ENCODE data around the gene MARCHF6.

The MARCHF6 gene

DNA sequence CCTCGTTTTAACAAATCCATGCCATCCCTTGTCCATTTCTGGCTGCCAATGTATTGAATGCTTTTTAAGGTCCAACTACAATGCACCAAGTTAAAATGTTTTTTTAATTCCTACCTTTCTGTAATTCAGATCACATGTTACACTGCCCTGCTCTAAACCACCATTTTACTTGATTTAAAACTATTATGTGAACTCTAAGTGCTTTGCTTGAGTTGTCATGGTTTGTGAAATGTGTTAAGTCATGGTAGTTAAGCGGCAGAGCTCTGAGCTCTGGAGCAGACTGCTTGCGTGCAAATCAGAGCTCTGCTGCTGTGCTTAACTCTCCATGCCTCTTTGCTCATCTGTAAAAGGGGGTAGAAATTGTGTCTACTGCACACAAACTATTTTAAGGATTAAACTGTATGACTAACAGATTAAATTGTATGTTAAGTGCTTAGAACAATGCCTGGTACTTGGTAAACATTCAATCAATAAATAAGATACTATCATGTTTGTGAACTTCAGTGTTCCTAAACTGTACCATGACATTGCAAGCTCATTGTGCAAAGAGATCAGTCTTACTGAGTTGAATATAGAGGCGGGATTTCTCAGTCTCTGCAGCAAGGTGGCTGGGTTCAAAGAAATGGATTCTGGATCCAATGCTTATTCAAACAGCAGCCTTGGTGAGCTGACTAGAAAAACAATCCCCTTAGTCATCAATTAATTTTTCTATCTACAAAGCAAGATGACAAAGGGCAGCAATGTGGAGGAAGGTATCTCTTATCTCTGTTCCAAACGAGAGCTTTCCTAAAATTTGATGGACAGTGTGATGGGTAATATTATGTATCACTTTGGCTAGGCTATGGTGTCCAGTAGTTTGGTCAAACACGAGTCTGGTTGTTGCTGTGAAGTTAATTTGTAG, 29.7 kb upstream of the MARCHF6 start (continued):
- TF ChIP-seq ZNF26 (tag by site-specific recombination; IDR thresholded peaks at IDR 0.05) = no peak
- no peak for TF ChIP-seq ZNF350 (tag by site-specific recombination; IDR thresholded peaks at IDR 0.05)
- no peak for TF ChIP-seq ZNF571 (tag by site-specific recombination; IDR thresholded peaks at IDR 0.05)
- TF ChIP-seq, protein P1, sequence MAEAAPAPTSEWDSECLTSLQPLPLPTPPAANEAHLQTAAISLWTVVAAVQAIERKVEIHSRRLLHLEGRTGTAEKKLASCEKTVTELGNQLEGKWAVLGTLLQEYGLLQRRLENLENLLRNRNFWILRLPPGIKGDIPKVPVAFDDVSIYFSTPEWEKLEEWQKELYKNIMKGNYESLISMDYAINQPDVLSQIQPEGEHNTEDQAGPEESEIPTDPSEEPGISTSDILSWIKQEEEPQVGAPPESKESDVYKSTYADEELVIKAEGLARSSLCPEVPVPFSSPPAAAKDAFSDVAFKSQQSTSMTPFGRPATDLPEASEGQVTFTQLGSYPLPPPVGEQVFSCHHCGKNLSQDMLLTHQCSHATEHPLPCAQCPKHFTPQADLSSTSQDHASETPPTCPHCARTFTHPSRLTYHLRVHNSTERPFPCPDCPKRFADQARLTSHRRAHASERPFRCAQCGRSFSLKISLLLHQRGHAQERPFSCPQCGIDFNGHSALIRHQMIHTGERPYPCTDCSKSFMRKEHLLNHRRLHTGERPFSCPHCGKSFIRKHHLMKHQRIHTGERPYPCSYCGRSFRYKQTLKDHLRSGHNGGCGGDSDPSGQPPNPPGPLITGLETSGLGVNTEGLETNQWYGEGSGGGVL (tag by site-specific recombination; IDR thresholded peaks at IDR 0.05) = no peak
- no peak for TF ChIP-seq ZNF549 (tag by site-specific recombination; IDR thresholded peaks at IDR 0.05)
- no peak for TF ChIP-seq OSR2 (tag by site-specific recombination; IDR thresholded peaks at IDR 0.05)
- TF ChIP-seq TSHZ1 (tag by site-specific recombination; IDR thresholded peaks at IDR 0.05; ENCODE audit: borderline replicate concordance) = no peak

GRCh38 chr5:10324518-10325370, 28.8 kb upstream of the MARCHF6 start:
- CTCF ChIA-PET = interaction anchor here (0.7 to 0.9 kb wide), 2 partner anchors 14 to 15 kb away, joined by 4 to 5 read pairs; no protein-coding TSS in a partner anchor
- Histone ChIP-seq H3K9me3 (ENCODE audit: control insufficient read depth, insufficient read depth, low read depth, low read length) (no peaks in the 10 kb centered on the region), H3K4me1 (ENCODE audit: control insufficient read depth, insufficient read depth, low read length) (peaks cover 3% of the 10 kb centered on the region), H3K36me3 (ENCODE audit: control insufficient read depth in 2 of 2, insufficient read depth in 1 of 2, low read length in 2 of 2) (no peaks in the 10 kb centered on the region), H3K4me3 (ENCODE audit: low read depth, low read length) (no peak overlapping the region), H3K27ac (ENCODE audit: extremely low read depth, low read depth, low read length) (no peak overlapping the region)
- POLR2A ChIA-PET = no interaction called here
- TF ChIP-seq ZNF18 (tag by site-specific recombination; IDR thresholded peaks at IDR 0.05) (no peak), YY2 (tag by site-specific recombination; IDR thresholded peaks at IDR 0.05) (no peak), ZNF175 (tag by site-specific recombination; IDR thresholded peaks at IDR 0.05) (no peak), ZNF544 (tag by site-specific recombination; IDR thresholded peaks at IDR 0.05) (no peak), ZBTB20 (tag by site-specific recombination; IDR thresholded peaks at IDR 0.05) (no peak), ZNF362 (tag by site-specific recombination; IDR thresholded peaks at IDR 0.05) (no peak), ZBTB8A (tag by site-specific recombination; IDR thresholded peaks at IDR 0.05) (no peak), ZNF280D (tag by site-specific recombination; IDR thresholded peaks at IDR 0.05) (no peak), ZNF23 (tag by site-specific recombination; IDR thresholded peaks at IDR 0.05; ENCODE audit: borderline replicate concordance) (no peak), ZNF423 (tag by site-specific recombination; IDR thresholded peaks at IDR 0.05) (no peak)
- TF ChIP-seq, protein P2, sequence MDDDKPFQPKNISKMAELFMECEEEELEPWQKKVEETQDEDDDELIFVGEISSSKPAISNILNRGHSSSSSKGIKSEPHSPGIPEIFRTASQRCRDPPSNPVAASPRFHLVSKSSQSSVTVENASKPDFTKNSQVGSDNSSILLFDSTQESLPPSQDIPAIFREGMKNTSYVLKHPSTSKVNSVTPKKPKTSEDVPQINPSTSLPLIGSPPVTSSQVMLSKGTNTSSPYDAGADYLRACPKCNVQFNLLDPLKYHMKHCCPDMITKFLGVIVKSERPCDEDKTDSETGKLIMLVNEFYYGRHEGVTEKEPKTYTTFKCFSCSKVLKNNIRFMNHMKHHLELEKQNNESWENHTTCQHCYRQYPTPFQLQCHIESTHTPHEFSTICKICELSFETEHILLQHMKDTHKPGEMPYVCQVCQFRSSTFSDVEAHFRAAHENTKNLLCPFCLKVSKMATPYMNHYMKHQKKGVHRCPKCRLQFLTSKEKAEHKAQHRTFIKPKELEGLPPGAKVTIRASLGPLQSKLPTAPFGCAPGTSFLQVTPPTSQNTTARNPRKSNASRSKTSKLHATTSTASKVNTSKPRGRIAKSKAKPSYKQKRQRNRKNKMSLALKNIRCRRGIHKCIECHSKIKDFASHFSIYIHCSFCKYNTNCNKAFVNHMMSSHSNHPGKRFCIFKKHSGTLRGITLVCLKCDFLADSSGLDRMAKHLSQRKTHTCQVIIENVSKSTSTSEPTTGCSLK (tag by site-specific recombination; IDR thresholded peaks at IDR 0.05) = no peak

All from HEK293 (cell line).